Activated T-cell treated with anti-CD3 and anti-CD28 coated beads for 24 hours (primary cell): ENCODE measurements around the gene CEMIP.

Source experiments
- DNase-seq: peaks from one replicate; pipeline ENCODE4 v3.0.0-alpha.2; 2020; ENCODE audit warnings: low read depth

Gene CEMIP

DNA sequence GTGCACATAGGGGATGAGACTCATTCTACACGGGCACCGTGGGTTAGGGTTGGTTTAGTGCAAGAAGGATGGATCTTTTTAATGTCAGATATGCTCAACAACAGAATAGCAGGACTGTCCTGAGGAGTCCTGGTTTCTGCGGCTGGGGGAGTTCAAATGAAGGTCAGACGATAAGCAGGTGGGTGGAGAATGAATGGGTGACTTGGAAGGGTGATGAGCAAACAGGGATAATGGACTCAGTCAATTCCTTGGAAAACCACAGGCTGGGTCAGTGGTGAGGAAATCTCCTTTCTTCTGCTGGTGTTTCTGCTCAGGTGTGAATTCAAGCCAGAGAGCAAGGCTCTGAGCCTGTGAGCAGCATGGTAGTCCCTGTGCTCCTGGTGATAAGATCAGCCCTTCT, 150.5 kb downstream of the CEMIP start:
- no peak for DNase-seq

DNA sequence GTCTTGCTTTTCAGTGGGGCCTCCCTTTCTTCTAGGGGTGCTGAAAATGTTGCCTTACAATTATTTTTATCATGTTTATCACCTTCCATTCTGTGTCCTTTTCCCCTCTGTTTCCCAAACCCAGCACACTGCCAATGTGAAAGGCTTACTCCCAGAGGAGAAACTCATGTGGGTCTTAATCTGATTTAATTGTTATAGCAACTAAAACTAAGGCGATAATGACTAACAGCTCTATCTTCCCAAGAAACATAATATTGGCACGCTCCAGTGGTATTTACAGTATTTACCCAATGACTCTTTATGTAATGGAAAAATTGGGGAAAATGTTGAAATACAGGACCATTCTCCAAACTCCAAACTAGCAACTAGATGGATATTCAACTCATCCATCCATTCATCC, 152.0 kb downstream of the CEMIP start:
- DNase-seq = no peak

DNA sequence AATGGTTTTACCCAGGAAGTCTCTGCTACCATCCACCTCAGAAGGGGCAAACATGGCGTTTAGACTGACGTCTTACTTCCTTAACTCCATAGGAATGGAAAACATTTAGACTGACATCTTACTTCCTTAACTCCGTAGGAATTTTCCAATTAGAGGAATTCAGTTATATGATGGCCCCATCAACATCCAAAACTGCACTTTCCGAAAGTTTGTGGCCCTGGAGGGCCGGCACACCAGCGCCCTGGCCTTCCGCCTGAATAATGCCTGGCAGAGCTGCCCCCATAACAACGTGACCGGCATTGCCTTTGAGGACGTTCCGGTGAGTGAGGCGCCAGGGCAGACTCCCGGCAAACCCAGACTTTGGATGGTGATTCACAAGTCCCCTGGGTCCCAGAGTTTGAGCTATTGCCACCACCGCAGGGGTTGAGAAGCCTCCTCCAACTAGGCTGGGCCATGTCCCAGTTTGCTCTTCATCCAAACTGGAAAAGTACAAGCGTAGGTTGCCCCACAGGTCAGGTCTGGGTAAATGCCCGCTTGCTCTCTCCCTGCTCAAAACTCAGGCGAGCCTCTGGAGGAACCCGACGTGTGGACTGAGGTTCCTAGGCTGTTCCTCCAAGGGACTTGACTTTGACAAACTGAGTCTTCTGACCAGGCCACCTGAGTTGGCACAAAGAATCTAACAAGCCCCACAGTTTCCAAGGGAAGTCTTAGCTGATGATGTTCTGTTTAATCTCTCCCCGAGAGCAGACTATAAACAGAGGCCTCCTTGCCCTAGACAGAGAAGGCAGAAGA, 152.7 kb downstream of the CEMIP start:
- no peak for DNase-seq

DNA sequence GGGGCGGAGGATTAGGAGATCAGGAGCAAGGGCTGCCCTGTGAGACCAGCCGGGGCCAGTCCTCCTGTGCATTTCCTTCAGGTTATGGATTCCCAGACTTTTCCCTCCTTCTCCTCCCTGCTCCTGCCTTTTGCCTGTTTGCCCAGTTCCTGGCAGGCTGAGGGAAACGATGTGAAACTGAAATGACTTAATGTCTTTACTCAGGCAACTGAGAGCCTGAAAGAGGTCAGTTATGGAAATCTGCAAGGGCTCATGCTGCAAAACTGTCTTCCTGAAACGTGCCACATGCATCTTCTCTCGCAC, 153.3 kb downstream of the CEMIP start:
- no peak for DNase-seq

- DNase-seq = no peak
These were observed 153.8 kb downstream of the CEMIP start for GRCh38 chr15:80932989-80933388.

GRCh38 chr15:80934761-80935221, 155.6 kb downstream of the CEMIP start:
- no peak for DNase-seq

- no peak for DNase-seq
These were observed 157.3 kb downstream of the CEMIP start for GRCh38 chr15:80936288-80937078.

- no peak for DNase-seq
These were observed 158.5 kb downstream of the CEMIP start for GRCh38 chr15:80937718-80938117.

DNA sequence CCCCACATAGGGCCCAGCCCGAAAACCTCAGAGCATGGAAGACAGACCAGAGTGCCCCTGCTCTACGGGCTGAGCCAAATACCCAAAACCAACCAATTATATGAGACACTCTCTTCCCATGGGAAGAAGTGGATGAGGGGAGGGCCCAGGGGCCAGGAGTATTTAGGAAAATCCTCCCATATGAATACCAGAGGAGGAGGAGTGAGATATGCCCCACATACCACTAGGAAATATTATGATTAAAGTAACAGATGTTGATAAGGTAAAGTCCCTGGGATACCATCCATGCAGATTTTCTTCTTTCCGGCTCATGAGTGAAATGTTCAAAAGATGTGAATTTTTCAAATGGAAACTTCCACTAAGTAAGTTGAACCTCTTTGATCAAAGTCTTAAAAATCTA, 160.0 kb downstream of the CEMIP start:
- DNase-seq = no peak

DNA sequence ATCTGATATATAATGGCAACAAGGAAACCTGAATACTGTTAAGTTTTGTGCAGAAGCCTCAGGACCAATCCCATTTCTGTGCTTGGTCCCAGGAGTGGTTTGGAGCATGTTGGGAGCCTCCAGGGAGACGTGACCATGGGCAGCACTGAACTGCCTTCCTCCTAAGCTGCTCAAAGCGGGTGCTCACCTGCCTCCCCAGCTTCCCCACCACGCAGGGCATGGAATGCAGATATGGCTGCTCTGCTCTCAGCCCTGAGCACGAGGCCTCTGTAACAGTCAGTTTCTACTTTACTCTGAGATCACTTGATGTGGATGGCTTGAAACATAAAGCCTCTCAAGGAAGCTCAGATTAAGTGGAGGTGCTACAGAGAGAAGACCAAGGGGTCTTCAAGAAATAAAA, 161.2 kb downstream of the CEMIP start:
- no peak for DNase-seq

DNA sequence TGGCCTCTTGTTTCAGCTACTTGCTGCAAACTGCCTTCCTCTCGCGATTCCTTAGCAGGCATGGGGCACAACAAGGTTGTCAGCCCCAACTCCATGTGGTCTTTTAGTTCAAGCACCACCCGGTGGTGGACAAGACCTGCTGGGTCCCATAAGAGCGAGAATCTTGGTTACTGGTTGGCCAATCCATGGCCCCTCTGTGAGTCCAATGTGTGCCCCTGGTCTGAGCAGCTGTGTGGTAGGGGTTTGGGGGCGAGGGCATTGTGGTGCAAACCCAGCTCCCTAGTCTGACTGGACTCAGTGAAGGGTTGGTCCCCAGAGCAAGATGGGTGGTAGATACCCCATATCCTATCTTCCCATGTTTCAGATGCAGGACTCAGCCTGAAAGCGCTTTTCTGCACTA, 161.7 kb downstream of the CEMIP start:
- DNase-seq = no peak

DNA sequence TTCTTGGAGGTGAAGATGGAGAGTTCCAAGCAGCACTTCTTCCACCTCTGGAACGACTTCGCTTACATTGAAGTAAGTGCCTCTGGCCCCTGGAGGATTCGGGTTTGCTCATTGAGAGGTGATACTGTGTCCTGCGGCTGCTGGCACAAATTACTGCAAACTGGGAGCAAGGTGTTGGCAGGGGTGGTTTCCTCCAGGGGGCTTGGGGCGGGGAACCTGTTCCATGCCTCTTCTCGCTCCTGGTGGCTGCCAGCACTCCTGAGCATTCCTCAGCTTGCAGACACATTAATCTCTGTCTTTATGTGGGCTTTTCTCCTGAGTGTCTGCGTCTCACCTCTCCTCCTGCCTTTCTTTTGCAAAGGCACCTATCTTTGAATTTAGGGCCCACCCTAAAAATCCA, 163.1 kb downstream of the CEMIP start:
- DNase-seq = no peak

- DNase-seq = no peak
These were observed 163.8 kb downstream of the CEMIP start for GRCh38 chr15:80942746-80943565.

DNA sequence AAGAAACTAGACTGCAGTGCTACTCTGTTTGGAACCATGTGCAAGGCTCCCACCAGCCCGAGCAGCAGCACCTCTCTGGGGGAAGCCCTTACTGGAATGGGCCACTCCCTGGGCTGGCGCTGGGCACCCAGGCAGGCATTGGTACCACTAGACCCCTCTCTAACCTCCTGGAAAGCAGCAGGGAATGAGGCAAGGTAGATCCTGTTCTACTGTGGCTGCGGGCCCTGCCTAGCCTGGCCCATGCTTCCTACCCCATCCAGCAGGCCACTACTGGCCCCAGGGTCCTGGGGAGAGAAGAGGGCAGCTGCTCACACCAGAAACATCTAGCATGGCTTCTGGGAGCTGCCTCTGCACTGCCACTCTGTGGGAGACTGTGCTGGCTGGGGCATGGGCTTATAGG, 165.6 kb downstream of the CEMIP start:
- no peak for DNase-seq

- DNase-seq = no peak
These were observed 166.4 kb downstream of the CEMIP start for GRCh38 chr15:80945605-80946004.

DNA sequence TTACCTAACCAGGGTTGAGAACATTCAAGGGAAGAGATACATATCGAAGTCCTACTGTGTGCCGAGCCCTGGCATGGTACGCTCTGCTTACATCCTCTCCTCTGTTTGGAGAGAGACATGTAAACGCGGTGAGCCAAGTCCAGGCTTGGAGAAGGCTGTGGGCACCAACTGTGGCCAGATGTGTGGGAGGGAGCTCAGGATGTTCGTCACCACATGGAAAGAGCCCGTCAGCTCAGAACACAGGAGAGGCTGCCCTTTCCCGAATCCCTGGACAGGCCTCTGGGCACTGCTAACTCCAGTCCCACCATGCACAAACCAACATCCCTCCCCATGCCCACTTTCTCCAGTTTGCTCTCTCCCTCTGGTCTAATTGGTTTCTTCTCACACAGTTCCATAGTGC, 167.4 kb downstream of the CEMIP start:
- no peak for DNase-seq

GRCh38 chr15:80948651-80949292, 169.6 kb downstream of the CEMIP start:
- DNase-seq = no peak

DNA sequence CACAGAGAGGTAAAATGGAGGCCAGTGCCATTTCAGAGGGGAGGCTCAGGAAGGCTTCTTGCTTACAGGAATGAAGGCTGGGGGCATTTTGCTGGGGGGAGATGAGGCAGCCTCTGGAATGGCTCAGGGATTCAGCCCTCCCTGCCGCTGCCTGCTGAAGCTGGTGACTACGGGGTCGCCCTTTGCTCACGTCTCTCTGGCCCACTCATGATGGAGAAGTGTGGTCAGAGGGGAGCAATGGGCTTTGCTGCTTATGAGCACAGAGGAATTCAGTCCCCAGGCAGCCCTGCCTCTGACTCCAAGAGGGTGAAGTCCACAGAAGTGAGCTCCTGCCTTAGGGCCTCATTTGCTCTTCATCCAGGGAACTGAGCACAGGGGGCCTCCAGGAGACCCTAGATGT, 170.6 kb downstream of the CEMIP start:
- DNase-seq = no peak

DNA sequence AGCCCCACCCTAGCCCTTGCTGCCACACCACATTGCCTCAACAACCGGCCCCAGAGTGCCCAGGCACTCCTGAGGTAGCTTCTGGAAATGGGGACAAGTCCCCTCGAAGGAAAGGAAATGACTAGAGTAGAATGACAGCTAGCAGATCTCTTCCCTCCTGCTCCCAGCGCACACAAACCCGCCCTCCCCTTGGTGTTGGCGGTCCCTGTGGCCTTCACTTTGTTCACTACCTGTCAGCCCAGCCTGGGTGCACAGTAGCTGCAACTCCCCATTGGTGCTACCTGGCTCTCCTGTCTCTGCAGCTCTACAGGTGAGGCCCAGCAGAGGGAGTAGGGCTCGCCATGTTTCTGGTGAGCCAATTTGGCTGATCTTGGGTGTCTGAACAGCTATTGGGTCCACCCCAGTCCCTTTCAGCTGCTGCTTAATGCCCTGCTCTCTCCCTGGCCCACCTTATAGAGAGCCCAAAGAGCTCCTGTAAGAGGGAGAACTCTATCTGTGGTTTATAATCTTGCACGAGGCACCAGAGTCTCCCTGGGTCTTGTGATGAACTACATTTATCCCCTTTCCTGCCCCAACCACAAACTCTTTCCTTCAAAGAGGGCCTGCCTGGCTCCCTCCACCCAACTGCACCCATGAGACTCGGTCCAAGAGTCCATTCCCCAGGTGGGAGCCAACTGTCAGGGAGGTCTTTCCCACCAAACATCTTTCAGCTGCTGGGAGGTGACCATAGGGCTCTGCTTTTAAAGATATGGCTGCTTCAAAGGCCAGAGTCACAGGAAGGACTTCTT, 171.3 kb downstream of the CEMIP start:
- DNase-seq = no peak

GRCh38 chr15:80951941-80952340, 172.8 kb downstream of the CEMIP start:
- no peak for DNase-seq
